Heart left ventricle (tissue), 13 donors: ENCODE data around the gene PLXNB1.
"Not testable (repeated sequence)": the region's sequence is repeated elsewhere in the genome, so short reads cannot be mapped to it uniquely, and the experiment has no call there.

ENCODE experiments used
- CTCF ChIP-seq, 12 donors: fragments of 200-600 bp; sonication (generic) in 4 of 12; IDR thresholded peaks; one replicate each; pipeline versions ENCODE4 v1.5.0 to v1.8.0; 2018 to 2022; ENCODE audit warnings: antibody characterized with exemption in 12 of 12, mild to moderate bottlenecking in 5 of 12
- POLR2A ChIP-seq, 2 donors: fragments of 450-650 bp; IDR thresholded peaks; one replicate each; pipeline ENCODE4 v1.6.1; 2017; ENCODE audit warnings: antibody characterized with exemption in 2 of 2, mild to moderate bottlenecking in 2 of 2, moderate library complexity in 2 of 2
- donor health status: ischemic (EF 13 %, LVEDD 7.1; RV severe dilation, severe dysfunction).
- donor health status: DM: no; HTN: yes; CAD: no.
- donor health status: DM: no; HTN: no; CAD: no.
- donor health status: ischemic (EF 25% LVEDD 6.9; RV normal size, moderate dysfunction).
- donor health status: ischemic (EF 25% LVEDD 5.7; RV mildly dilated, moderate dysfunction).
- donor health status: ischemic (EF 35%, LVEDD 5.7; RV mildly dilated, moderate dysfunction).
- donor health status: nonischemic (EF 11% LVEDD 7.7; RV severe dilation, severe dysfunction).
- donor health status: DM: yes; HTN: yes; CAD: no.
- donor health status: PGD.
- donor health status: ischemic (EF 29% LVEDD 5.4; RV normal size, mild dysfunction).
- donor health status: nonischemic (EF 23%, LVEDD 6.1; RV moderate dilation, normal function).

GRCh38 chr3:48401434-48401901, 28.4 kb downstream of the PLXNB1 start:
- TF ChIP-seq CTCF, POLR2A (IDR thresholded peaks at IDR 0.05): not testable (repeated sequence)
